Subcutaneous adipose tissue (tissue), 4 donors: Measurements from ENCODE around the gene WDR4. TPM values are rescaled to one million over a fixed set of nuclear protein-coding genes. Genes with fewer than 3 reads are reported as not detected.

Source experiments
- total RNA-seq, 4 donors: library from RNA; depleted of rRNA; stranded (reverse); fragments of >200 nt; gene quantifications; one replicate each; pipeline ENCODE4 v1.1.0, GENCODE V29; 2016
- TF ChIP-seq, protein P1 (sequence below): fragments of 450-650 bp; IDR thresholded peaks from one replicate; pipeline ENCODE4 v1.5.1; 2016; ENCODE audit warnings: low read depth, mild to moderate bottlenecking, control low read depth, antibody characterized with exemption, moderate library complexity

The WDR4 gene
- 10 to 100 TPM in 1 of 4 donors, 1 to 10 TPM in 3; 5.4 to 12.8 (median 6.9) TPM for total RNA-seq

DNA sequence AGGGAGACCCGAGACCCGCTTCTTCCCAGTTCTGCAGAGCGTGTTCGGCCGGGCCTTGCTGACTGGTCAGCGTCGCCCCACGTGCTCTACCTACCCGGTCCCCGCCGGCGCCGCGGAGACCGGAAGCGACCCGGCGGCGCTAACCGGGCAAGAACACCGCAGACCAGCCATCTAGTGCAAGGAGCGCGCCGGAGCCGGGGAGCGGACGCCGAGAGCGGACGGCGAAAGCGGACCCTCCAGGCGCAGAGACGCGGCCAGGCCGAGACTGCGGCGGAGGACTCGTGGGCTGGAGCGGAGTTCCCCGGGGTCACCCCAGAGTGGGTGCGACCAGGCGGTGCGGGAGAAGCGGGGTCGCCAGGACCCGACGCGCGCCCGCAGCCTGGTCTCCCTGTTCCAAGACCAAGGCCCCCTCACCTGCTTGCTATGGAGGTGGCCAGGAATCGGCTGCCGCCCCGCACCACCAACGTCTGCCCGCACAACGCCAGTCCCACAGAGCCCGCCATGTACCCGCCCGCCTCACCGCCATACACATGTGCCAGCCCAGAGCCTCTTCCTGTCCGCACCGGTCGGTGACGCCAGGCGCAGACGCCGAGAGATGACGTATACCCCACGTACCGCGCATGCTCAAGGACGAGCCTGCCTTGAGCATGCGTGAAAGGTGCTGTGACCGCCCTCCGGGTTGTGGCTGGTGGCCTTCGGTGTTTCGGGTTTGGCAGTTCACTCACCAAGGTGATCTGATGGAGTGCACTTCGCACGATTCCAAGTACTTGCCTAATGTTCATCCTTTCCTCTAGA, at the start of gene WDR4:
Gene WDR4, minus strand, starts transcription at position 547 of the 795 bp plus-strand sequence. Its CDS starts 44 bp downstream, at position 503.
- TF ChIP-seq, protein P1, sequence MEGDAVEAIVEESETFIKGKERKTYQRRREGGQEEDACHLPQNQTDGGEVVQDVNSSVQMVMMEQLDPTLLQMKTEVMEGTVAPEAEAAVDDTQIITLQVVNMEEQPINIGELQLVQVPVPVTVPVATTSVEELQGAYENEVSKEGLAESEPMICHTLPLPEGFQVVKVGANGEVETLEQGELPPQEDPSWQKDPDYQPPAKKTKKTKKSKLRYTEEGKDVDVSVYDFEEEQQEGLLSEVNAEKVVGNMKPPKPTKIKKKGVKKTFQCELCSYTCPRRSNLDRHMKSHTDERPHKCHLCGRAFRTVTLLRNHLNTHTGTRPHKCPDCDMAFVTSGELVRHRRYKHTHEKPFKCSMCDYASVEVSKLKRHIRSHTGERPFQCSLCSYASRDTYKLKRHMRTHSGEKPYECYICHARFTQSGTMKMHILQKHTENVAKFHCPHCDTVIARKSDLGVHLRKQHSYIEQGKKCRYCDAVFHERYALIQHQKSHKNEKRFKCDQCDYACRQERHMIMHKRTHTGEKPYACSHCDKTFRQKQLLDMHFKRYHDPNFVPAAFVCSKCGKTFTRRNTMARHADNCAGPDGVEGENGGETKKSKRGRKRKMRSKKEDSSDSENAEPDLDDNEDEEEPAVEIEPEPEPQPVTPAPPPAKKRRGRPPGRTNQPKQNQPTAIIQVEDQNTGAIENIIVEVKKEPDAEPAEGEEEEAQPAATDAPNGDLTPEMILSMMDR, result no peak

DNA sequence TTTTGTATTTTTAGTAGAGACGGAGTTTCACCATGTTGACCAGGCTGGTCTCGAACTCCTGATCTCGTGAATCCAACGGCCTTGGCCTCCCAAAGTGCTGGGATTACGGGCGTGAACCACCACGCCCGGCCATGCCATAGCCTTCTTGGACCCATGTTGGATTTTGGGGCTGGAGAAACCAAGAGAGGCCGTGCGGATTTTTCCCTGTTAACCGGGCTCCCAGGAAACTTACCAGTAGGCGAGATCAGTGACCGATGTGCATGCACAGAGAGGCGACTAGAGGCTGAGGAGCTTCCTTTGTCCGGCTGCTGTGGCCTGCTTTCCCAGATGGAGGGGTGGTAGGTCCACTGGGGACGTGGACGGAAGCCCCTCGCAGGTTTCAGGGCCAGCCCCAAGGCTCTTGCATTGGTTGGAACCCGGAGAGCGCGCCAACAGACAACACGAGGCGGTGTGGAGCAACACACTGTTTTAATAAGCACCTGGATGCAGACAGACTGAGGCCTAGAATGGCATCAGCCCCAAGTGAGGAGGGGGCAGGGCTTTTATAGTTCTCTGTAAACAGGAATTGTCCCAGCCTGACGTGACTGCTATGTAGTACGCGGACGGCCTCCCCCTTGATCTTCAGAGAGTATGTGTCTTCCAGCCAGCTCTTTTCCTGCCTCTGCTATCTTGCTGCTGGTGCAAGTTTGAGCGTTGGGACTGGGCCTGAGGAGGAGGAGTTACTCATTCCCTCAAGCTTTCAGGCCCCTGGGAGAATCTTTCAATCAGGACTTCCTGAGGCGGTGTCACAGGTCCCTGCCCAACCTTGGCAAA, 46.0 kb upstream of the WDR4 start, which contains the start of gene ERVH48-1:
Gene ERVH48-1, minus strand, starts transcription at position 517 of the 813 bp plus-strand sequence. CDS start 6,624 bp downstream, outside the sequence.
- TF ChIP-seq, protein P1, result no peak

GRCh38 chr21:42924433-42924751, 45.1 kb upstream of the WDR4 start:
- TF ChIP-seq, protein P1, result no peak

GRCh38 chr21:42923553-42924432, 44.5 kb upstream of the WDR4 start:
- TF ChIP-seq, protein P1, result no peak

- TF ChIP-seq, protein P1, result no peak
Measured at GRCh38 chr21:42922918-42923317, 43.6 kb upstream of the WDR4 start.

DNA sequence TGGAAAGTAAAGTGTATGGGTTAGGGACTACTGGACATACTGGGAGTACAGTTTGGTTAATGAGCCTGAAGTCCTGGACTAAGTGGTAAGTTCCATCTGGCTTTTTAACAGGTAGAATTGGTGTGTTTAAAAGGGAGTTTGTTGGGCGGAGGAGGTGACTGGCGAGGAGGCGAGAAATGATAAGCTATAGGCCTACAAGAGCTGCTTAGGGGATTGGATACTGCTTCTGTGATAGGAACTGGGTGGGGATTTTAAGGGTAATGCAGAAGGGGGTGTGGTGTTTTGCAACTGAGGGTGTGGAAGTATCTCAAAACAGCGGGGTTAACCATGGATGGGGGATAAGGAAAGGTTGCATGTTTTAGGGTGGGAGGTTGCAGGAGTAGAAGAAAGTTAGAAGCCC, 42.6 kb upstream of the WDR4 start:
- TF ChIP-seq, protein P1, result no peak
